LNCaP clone FGC (cell line): ENCODE measurements around the gene MARCHF7.

Experiments used
- DNase-seq: peaks from one replicate; pipeline ENCODE4 v3.0.0-alpha.2; 2011; ENCODE audit warnings: low read depth
- H3K4me3 ChIP-seq: 2 replicates; pipeline ENCODE4 v1.5.1; 2011; ENCODE audit warnings: mild to moderate bottlenecking, low read depth, low read length, control low read depth
- TF ChIP-seq, protein P1 (sequence below): IDR thresholded peaks from 2 replicates; pipeline ENCODE4 v1.5.1; 2012; ENCODE audit warnings: mild to moderate bottlenecking; ENCODE audit not compliant: control insufficient read depth, insufficient read depth; ENCODE audit errors: extremely low read depth

Gene MARCHF7

DNA sequence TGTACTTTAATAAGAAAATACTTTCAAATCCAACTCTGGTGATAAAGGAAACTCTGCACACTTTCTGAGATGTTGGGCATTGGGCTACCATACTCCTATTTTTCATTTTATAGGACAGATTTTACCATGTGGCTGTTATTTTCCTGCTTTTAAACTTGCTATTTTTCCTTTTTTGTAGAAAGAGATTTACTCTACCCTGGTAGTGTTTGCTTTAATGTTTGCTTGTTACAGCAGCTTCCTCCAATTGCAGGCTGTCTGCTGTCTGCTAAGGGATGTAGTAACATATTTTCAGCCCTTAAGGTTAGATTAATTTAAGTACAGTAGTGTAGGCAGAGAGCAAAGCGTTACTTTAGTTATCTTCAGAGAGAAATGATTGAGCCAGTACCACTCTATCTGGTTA lies 38.6 kb downstream of the MARCHF7 start:
- TF ChIP-seq, protein P1, sequence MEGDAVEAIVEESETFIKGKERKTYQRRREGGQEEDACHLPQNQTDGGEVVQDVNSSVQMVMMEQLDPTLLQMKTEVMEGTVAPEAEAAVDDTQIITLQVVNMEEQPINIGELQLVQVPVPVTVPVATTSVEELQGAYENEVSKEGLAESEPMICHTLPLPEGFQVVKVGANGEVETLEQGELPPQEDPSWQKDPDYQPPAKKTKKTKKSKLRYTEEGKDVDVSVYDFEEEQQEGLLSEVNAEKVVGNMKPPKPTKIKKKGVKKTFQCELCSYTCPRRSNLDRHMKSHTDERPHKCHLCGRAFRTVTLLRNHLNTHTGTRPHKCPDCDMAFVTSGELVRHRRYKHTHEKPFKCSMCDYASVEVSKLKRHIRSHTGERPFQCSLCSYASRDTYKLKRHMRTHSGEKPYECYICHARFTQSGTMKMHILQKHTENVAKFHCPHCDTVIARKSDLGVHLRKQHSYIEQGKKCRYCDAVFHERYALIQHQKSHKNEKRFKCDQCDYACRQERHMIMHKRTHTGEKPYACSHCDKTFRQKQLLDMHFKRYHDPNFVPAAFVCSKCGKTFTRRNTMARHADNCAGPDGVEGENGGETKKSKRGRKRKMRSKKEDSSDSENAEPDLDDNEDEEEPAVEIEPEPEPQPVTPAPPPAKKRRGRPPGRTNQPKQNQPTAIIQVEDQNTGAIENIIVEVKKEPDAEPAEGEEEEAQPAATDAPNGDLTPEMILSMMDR: no peak
- H3K4me3 ChIP-seq: no peak overlapping the region
- DNase-seq: no peak

DNA sequence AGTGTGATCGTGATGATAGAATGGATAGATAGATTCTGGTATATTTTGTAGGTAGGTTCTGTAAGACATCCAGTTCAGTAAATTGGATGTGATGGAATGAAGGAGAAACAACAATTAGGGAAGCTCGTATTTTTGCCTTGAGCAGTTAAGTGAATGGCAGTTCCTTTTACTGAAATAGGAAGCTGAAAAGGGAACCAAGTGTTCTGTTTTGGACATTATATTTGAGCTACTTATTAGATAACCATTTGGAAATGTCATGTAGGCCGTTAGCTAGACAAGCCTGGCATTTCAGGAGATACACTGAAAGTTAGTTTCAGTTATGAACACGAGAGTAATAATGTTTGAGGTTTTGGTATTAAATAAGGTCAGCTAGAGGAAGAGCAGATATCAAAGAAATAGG lies 41.5 kb downstream of the MARCHF7 start:
- H3K4me3 ChIP-seq: no peak overlapping the region
- no peak for DNase-seq
- TF ChIP-seq, protein P1: no peak

DNA sequence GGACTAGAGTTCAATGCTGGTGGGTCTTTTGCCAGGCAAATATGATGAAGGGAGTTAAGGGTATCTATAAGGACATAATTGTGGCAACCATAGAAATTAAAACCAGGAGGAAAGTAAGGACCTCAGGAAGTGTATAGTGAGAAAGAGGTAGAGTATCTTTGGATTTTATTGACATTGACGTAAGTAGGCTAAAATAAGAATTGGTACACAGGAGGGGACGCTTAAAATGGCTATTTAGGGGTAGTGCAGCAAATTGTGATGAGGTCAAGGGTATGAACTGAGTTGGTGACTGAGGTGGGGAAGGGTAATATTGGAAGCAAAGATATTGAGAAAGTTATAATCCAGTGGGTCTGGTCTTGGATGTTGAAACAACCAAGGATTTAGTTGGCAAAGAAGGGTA lies 42.7 kb downstream of the MARCHF7 start:
- no peak overlapping the region for H3K4me3 ChIP-seq
- TF ChIP-seq, protein P1: no peak
- no peak for DNase-seq

DNA sequence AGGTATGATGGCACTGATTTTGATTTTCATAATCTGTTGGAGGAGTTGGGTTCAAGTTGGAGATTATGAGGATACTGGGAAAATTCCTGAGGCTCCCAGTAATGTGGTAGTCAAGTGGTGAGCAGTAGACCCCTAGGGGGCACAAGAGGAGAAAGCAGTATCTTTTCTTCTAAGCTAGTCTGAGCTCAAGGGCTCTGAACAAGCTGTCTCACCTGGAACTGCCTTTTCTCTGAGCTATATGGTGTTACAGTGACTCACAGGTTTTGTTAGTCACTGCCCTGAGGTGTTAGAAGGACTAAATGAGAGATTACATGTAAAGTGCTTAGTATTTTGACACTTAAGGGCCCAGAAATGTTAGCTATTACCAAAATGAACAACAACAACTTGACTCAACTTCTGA lies 43.5 kb downstream of the MARCHF7 start:
- no peak for DNase-seq
- TF ChIP-seq, protein P1: no peak
- H3K4me3 ChIP-seq: no peak overlapping the region

DNA sequence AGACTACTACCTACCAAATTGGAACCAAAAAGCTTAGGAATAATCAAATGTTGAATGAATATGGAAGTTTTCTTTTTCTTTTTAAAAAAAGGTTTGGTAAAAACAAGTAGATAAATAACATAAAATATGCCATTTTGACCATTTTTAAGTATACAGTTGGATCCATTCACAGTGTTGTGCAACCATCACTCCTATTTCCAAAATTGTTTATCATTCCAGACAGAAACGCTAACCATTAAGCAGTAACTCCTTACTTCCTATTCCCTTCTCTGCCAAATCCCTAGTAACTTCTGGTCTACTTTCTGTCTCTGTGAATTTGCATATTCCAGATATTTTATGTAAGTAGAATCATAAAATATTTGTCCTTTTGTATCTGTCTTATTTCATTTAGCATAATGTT lies 45.9 kb downstream of the MARCHF7 start:
- H3K4me3 ChIP-seq: no peak overlapping the region
- DNase-seq: no peak
- TF ChIP-seq, protein P1: no peak

DNA sequence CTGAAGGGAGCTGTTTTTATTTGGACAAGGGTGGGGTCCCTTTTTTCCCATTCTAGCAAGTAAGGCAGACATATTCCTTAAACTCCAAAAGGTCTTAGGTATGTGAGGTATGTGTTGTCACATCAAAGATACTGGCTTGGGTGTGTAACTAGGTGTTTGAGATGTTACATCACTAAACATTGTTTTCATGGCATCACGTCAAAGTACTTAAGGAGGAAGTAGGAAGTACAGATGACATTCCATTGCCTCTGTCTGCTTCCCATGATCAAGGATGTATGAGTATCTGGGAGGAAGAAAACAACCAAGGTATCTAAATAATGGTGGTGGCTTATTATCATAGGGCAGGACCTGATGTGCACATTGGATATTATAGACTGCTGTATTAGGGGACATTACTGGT lies 46.4 kb downstream of the MARCHF7 start:
- DNase-seq: peak; percentile 42
- H3K4me3 ChIP-seq: no peak overlapping the region
- TF ChIP-seq, protein P1: no peak

DNA sequence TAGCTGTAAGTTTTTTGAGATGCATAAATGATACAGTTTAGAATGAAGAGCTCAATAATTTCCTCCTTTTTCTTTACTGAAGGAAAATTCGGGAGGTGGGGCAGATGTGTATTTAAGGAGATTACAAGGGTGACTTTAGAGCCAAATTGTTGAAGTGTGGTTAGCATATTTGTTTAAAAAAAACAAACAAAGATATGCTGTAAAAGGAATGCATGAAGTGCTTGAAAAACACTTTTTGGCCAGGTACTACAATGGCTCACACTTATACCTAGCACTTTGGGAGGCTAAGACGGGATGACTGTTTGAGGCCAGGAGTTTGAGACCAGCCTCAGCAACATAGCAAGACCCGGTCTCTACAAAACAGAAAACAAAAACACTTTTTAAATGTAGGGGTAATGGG lies 47.3 kb downstream of the MARCHF7 start:
- TF ChIP-seq, protein P1: no peak
- DNase-seq: peak; percentile 38
- no peak overlapping the region for H3K4me3 ChIP-seq
